Activated CD4-positive, alpha-beta T cell treated with anti-CD3 and anti-CD28 coated beads for 36 hours (primary cell): Measurements from ENCODE around the gene FRMD6. TPM values are rescaled to one million over a fixed set of nuclear protein-coding genes. Genes with fewer than 3 reads are reported as not detected.
"Not testable (repeated sequence)": the region's sequence is repeated elsewhere in the genome, so short reads cannot be mapped to it uniquely, and the experiment has no call there.

Source experiments
- ATAC-seq: fragments of 200-7000 bp; cut with Tn5 transposase; one replicate; pipeline ENCODE4 v1.10.0; 2021; ENCODE audit warnings: mild to moderate bottlenecking, moderate library complexity
- CTCF ChIA-PET: fragments of 350-600 bp; sonication (Branson Sonifier 250); formaldehyde crosslinking; loops from one replicate; lab custom pipeline; 2021; ENCODE audit warnings: antibody characterized with exemption; lab: Charles Lee
- POLR2A ChIA-PET: fragments of 350-600 bp; sonication (Branson Sonifier 250); formaldehyde crosslinking; loops from one replicate; lab custom pipeline; 2021; ENCODE audit warnings: antibody characterized with exemption, inconsistent platforms; lab: Charles Lee
- DNase-seq: peaks from one replicate; pipeline ENCODE4 v3.0.0-alpha.2; 2020
- H3K27ac Mint-ChIP-seq: one replicate; pipeline ENCODE4 v1.8.0; 2021; ENCODE audit warnings: mixed read lengths
- H3K27me3 Mint-ChIP-seq: one replicate; pipeline ENCODE4 v1.8.0; 2021; ENCODE audit warnings: mixed read lengths
- H3K36me3 Mint-ChIP-seq: one replicate; pipeline ENCODE4 v1.8.0; 2021; ENCODE audit warnings: low read depth, mixed read lengths
- H3K4me1 Mint-ChIP-seq: one replicate; pipeline ENCODE4 v1.8.0; 2021; ENCODE audit warnings: mixed read lengths
- H3K4me3 Mint-ChIP-seq: one replicate; pipeline ENCODE4 v1.8.0; 2021; ENCODE audit warnings: mild to moderate bottlenecking, moderate library complexity, mixed read lengths
- H3K9me3 Mint-ChIP-seq: one replicate; pipeline ENCODE4 v1.8.0; 2021; ENCODE audit warnings: low read depth, mixed read lengths
- intact Hi-C, 2 experiments: fragments of 100-400 bp; cut with DNase I in 1 of 2; cut with micrococcal nuclease in 1 of 2; formaldehyde crosslinking; loops; one replicate each; pipeline versions ENCODE4 v1.14.2 to v1.15.1; 2022 to 2024; cut with DNase I, micrococcal nuclease
- total RNA-seq, 2 experiments: library from RNA; stranded (reverse); gene quantifications; one replicate each; pipeline ENCODE4 v1.2.3, GENCODE V29; 2021

FRMD6 gene
- total RNA-seq, 2 experiments from 2014 or later = 7.5 to 8.0 TPM

- CTCF ChIA-PET = no interaction called here
- Mint-ChIP-seq H3K27me3 (peaks cover 11% of the 10 kb centered on the region), H3K4me3 (no peak overlapping the region), H3K27ac (no peak overlapping the region), H3K9me3 (peaks cover 2% of the 10 kb centered on the region), H3K4me1 (peaks cover 20% of the 10 kb centered on the region), H3K36me3 (peaks cover 2% of the 10 kb centered on the region)
- intact Hi-C loops = no loop called here
- no peak for ATAC-seq
- DNase-seq = no peak
- POLR2A ChIA-PET = no interaction called here
Measured at GRCh38 chr14:51628238-51628637, 23.5 kb upstream of the FRMD6 start.

- H3K36me3 Mint-ChIP-seq = peaks cover 2% of the 10 kb centered on the region
- intact Hi-C loops = loop anchor here in 1 of 2 experiments (2.0 kb wide), 1 partner anchor 46 kb away; no protein-coding TSS in a partner anchor
- H3K27me3 Mint-ChIP-seq = peaks cover 7% of the 10 kb centered on the region
- peaks cover 15% of the 10 kb centered on the region for H3K4me1 Mint-ChIP-seq
- no peak overlapping the region for H3K27ac Mint-ChIP-seq
- peaks cover 2% of the 10 kb centered on the region for H3K9me3 Mint-ChIP-seq
- no peak overlapping the region for H3K4me3 Mint-ChIP-seq
- peak; percentile 82 for ATAC-seq
- DNase-seq = peak; percentile 44
- ChIA-PET CTCF (no interaction called here), POLR2A (no interaction called here)
Measured at GRCh38 chr14:51630987-51631386, 20.7 kb upstream of the FRMD6 start.

GRCh38 chr14:51633298-51633697 is 18.4 kb upstream of the FRMD6 start:
- POLR2A ChIA-PET, intact Hi-C loops, H3K9me3 Mint-ChIP-seq, ATAC-seq, H3K27ac Mint-ChIP-seq, H3K36me3 Mint-ChIP-seq, H3K4me3 Mint-ChIP-seq: not testable (repeated sequence)
- peak; percentile 24 for DNase-seq
- CTCF ChIA-PET = interaction anchor here (0.6 kb wide), 1 partner anchor 144 kb away, joined by 3 read pairs; no protein-coding TSS in a partner anchor
- Mint-ChIP-seq H3K4me1 (peaks cover 14% of the 10 kb centered on the region), H3K27me3 (peaks cover 11% of the 10 kb centered on the region)

GRCh38 chr14:51636109-51636508 is 15.6 kb upstream of the FRMD6 start:
- ATAC-seq = no peak
- H3K36me3 Mint-ChIP-seq = no peaks in the 10 kb centered on the region
- intact Hi-C loops = no loop called here
- POLR2A ChIA-PET = no interaction called here
- H3K9me3 Mint-ChIP-seq = no peaks in the 10 kb centered on the region
- no peak overlapping the region for H3K4me3 Mint-ChIP-seq
- no peak overlapping the region for H3K27ac Mint-ChIP-seq
- peaks cover 13% of the 10 kb centered on the region for H3K4me1 Mint-ChIP-seq
- CTCF ChIA-PET = no interaction called here
- peaks cover 12% of the 10 kb centered on the region for H3K27me3 Mint-ChIP-seq
- DNase-seq = no peak

GRCh38 chr14:51638071-51638944 is 13.4 kb upstream of the FRMD6 start:
- Mint-ChIP-seq H3K27me3 (peaks cover 9% of the 10 kb centered on the region), H3K4me1 (no peaks in the 10 kb centered on the region), H3K27ac (no peak overlapping the region), H3K4me3 (no peak overlapping the region), H3K36me3 (no peaks in the 10 kb centered on the region), H3K9me3 (no peaks in the 10 kb centered on the region)
- no peak for ATAC-seq
- intact Hi-C loops = no loop called here
- ChIA-PET CTCF (interaction anchor here (1.0 kb wide), 1 partner anchor 56 kb away, joined by 3 read pairs; no protein-coding TSS in a partner anchor), POLR2A (no interaction called here)
- DNase-seq = no peak

GRCh38 chr14:51639668-51640316 is 11.9 kb upstream of the FRMD6 start:
- H3K27ac Mint-ChIP-seq = no peak overlapping the region
- CTCF ChIA-PET = interaction anchor here (1.0 to 1.8 kb wide), 2 partner anchors 13 to 57 kb away, joined by 3 to 8 read pairs; no protein-coding TSS in a partner anchor
- ATAC-seq (no peak), DNase-seq (no peak)
- H3K4me3 Mint-ChIP-seq = no peak overlapping the region
- H3K4me1 Mint-ChIP-seq = no peaks in the 10 kb centered on the region
- no peaks in the 10 kb centered on the region for H3K36me3 Mint-ChIP-seq
- no peaks in the 10 kb centered on the region for H3K9me3 Mint-ChIP-seq
- POLR2A ChIA-PET = no interaction called here
- peaks cover 7% of the 10 kb centered on the region for H3K27me3 Mint-ChIP-seq
- intact Hi-C loops = no loop called here

GRCh38 chr14:51643140-51643539 is 8.6 kb upstream of the FRMD6 start:
- peaks cover 3% of the 10 kb centered on the region for H3K27me3 Mint-ChIP-seq
- H3K36me3 Mint-ChIP-seq = no peaks in the 10 kb centered on the region
- intact Hi-C loops = no loop called here
- DNase-seq (no peak), ATAC-seq (no peak)
- no peaks in the 10 kb centered on the region for H3K9me3 Mint-ChIP-seq
- ChIA-PET POLR2A (no interaction called here), CTCF (no interaction called here)
- no peaks in the 10 kb centered on the region for H3K4me1 Mint-ChIP-seq
- no peak overlapping the region for H3K4me3 Mint-ChIP-seq
- H3K27ac Mint-ChIP-seq = no peak overlapping the region

- Mint-ChIP-seq H3K36me3 (no peaks in the 10 kb centered on the region), H3K27me3 (no peaks in the 10 kb centered on the region), H3K4me1 (no peaks in the 10 kb centered on the region), H3K9me3 (no peaks in the 10 kb centered on the region), H3K27ac (no peak overlapping the region), H3K4me3 (no peak overlapping the region)
- POLR2A ChIA-PET = no interaction called here
- no peak for ATAC-seq
- CTCF ChIA-PET = interaction anchor here (0.6 to 0.7 kb wide), 3 partner anchors 20 to 1442 kb away, joined by 3 read pairs; no protein-coding TSS in a partner anchor
- intact Hi-C loops = no loop called here
- no peak for DNase-seq
Measured at GRCh38 chr14:51644217-51644933, 7.3 kb upstream of the FRMD6 start.

GRCh38 chr14:51648296-51648695 is 3.4 kb upstream of the FRMD6 start:
- Mint-ChIP-seq H3K4me3 (no peak overlapping the region), H3K9me3 (no peaks in the 10 kb centered on the region), H3K4me1 (peaks cover 9% of the 10 kb centered on the region), H3K36me3 (no peaks in the 10 kb centered on the region), H3K27ac (no peak overlapping the region), H3K27me3 (peaks cover under 1% of the 10 kb centered on the region)
- no peak for DNase-seq
- ChIA-PET CTCF (no interaction called here), POLR2A (no interaction called here)
- intact Hi-C loops = no loop called here
- ATAC-seq = no peak

- peaks cover 9% of the 10 kb centered on the region for H3K27me3 Mint-ChIP-seq
- POLR2A ChIA-PET = no interaction called here
- CTCF ChIA-PET = interaction anchor here (0.7 kb wide), 1 partner anchor 371 kb away, joined by 3 read pairs; no protein-coding TSS in a partner anchor
- H3K27ac Mint-ChIP-seq = peak overlapping the region; percentile 55
- intact Hi-C loops = loop anchor here (1.0 to 10.0 kb wide), 10 partner anchors 39 to 819 kb away; partner anchors contain the start of genes RTRAF (in 2 of the 2), TMX1 (in 2 of the 2) and NIN (in 1 of the 2)
- no peaks in the 10 kb centered on the region for H3K9me3 Mint-ChIP-seq
- peak overlapping the region; percentile 80 for H3K4me3 Mint-ChIP-seq
- peaks cover 19% of the 10 kb centered on the region for H3K4me1 Mint-ChIP-seq
- no peak for ATAC-seq
- DNase-seq = peak; percentile 21
- H3K36me3 Mint-ChIP-seq = no peaks in the 10 kb centered on the region
Measured at GRCh38 chr14:51650716-51651387, 858 bp upstream of the FRMD6 start.
